ENCODE data around the gene ADCK2.
"Not testable (repeated sequence)": the region's sequence is repeated elsewhere in the genome, so short reads cannot be mapped to it uniquely, and the experiment has no call there.

Gene ADCK2

DNA sequence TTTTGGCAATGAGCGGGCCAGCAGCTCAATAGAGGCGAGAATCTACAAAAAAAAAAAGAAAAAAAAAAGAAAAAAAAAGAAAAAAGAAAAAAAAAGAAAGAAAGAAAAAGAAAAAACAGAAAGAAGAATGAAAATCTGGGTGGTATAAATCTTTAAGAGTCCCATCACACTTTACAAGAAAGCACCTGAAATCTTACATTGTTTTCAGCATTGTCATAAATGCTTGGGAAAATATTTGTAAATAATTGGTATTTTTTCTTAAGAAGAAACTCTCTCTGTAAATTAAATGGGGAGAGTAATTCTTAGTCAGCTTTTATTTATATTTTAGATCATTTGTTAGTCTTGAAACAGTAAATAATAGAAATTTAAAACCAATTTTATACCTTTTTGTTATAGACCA lies 62.0 kb downstream of the ADCK2 start:
- Histone ChIP-seq H3K9me3 (ENCODE audit: severe bottlenecking) (no peaks in the 10 kb centered on the region), H3K27me3 (ENCODE audit: insufficient read depth, poor library complexity, severe bottlenecking) (no peaks in the 10 kb centered on the region), H3K36me3 (ENCODE audit: low read depth) (peaks cover 21% of the 10 kb centered on the region; the same call in 1 of the 2 replicates), H3K4me1 (ENCODE audit: insufficient read depth, poor library complexity, severe bottlenecking) (no peaks in the 10 kb centered on the region), H3K4me3 (ENCODE audit: severe bottlenecking) (no peak overlapping the region), H3K27ac (ENCODE audit: poor library complexity, severe bottlenecking) (no peak overlapping the region)
- TF ChIP-seq, protein P1, sequence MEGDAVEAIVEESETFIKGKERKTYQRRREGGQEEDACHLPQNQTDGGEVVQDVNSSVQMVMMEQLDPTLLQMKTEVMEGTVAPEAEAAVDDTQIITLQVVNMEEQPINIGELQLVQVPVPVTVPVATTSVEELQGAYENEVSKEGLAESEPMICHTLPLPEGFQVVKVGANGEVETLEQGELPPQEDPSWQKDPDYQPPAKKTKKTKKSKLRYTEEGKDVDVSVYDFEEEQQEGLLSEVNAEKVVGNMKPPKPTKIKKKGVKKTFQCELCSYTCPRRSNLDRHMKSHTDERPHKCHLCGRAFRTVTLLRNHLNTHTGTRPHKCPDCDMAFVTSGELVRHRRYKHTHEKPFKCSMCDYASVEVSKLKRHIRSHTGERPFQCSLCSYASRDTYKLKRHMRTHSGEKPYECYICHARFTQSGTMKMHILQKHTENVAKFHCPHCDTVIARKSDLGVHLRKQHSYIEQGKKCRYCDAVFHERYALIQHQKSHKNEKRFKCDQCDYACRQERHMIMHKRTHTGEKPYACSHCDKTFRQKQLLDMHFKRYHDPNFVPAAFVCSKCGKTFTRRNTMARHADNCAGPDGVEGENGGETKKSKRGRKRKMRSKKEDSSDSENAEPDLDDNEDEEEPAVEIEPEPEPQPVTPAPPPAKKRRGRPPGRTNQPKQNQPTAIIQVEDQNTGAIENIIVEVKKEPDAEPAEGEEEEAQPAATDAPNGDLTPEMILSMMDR (IDR thresholded peaks at IDR 0.05; ENCODE audit: poor library complexity, severe bottlenecking) = no peak
- DNase-seq (ENCODE audit: low spot score) (no peak), ATAC-seq (ENCODE audit: low read depth) (no peak)

DNA sequence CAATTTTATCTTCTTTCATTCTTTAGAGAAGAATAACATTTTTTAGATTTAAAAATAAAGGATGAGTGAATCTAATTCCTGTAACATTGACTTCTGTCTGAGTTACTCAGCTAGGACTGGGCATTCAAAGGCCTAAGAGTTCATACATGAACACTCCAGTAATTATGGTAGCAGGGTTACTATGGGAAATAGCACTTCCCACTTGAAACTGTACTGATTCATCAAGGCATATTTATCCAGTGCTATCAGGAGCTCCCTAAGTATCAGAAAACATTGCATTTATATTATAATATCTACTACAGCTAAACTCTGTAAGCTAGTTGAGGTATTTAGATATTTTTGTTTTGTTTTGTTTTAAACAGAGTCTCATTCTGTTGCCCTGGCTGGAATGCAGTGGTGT lies 65.5 kb downstream of the ADCK2 start:
- ATAC-seq (ENCODE audit: low read depth) (no peak), DNase-seq (ENCODE audit: low spot score) (no peak)
- H3K27ac ChIP-seq (ENCODE audit: poor library complexity, severe bottlenecking) = no peak overlapping the region
- H3K27me3 ChIP-seq (ENCODE audit: insufficient read depth, poor library complexity, severe bottlenecking) = no peaks in the 10 kb centered on the region
- no peaks in the 10 kb centered on the region for H3K9me3 ChIP-seq (ENCODE audit: severe bottlenecking)
- H3K4me3 ChIP-seq (ENCODE audit: severe bottlenecking) = no peak overlapping the region
- no peaks in the 10 kb centered on the region for H3K4me1 ChIP-seq (ENCODE audit: insufficient read depth, poor library complexity, severe bottlenecking)
- H3K36me3 ChIP-seq (ENCODE audit: low read depth) = peaks cover 22% of the 10 kb centered on the region; the same call in 1 of the 2 replicates
- TF ChIP-seq, protein P1 (IDR thresholded peaks at IDR 0.05; ENCODE audit: poor library complexity, severe bottlenecking) = no peak

DNA sequence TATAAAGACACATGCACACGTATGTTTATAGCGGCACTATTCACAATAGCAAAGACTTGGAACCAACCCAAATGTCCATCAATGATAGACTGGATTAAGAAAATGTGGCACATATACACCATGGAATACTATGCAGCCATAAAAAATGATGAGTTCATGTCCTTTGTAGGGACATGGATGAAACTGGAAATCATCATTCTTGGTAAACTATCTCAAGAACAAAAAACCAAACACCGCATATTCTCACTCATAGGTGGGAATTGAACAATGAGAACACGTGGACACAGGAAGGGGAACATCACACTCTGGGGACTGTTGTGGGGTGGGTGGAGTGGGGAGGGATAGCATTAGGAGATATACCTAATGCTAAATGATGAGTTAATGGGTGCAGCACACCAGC lies 70.5 kb downstream of the ADCK2 start:
- not testable (repeated sequence) for H3K9me3 ChIP-seq (ENCODE audit: severe bottlenecking); DNase-seq (ENCODE audit: low spot score); H3K36me3 ChIP-seq (ENCODE audit: low read depth); H3K4me3 ChIP-seq (ENCODE audit: severe bottlenecking); ATAC-seq (ENCODE audit: low read depth); H3K4me1 ChIP-seq (ENCODE audit: insufficient read depth, poor library complexity, severe bottlenecking); H3K27me3 ChIP-seq (ENCODE audit: insufficient read depth, poor library complexity, severe bottlenecking); H3K27ac ChIP-seq (ENCODE audit: poor library complexity, severe bottlenecking)

DNA sequence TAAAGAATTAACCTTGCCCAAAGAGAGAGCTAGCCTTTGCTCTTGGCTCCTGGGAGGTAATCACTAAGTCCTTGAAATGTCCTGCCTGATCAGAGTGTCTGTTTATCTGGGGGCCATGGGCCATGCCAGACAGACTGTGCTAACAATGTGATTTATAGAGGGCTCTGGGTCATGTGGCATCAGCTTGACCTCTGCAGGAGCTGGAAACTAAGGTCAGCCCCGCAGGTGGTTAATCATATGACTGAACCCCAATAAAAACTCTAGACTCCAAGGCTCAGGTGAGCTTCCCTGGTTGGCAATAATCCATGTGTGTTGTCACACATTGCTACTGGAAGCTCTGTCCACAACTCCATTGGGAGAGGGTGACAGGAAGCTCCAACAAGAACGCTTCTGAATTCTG lies 71.3 kb downstream of the ADCK2 start:
- no peak overlapping the region for H3K4me3 ChIP-seq (ENCODE audit: severe bottlenecking)
- H3K9me3 ChIP-seq (ENCODE audit: severe bottlenecking) = no peaks in the 10 kb centered on the region
- peaks cover 8% of the 10 kb centered on the region; the same call in 1 of the 2 replicates for H3K36me3 ChIP-seq (ENCODE audit: low read depth)
- no peaks in the 10 kb centered on the region for H3K4me1 ChIP-seq (ENCODE audit: insufficient read depth, poor library complexity, severe bottlenecking)
- no peak for ATAC-seq (ENCODE audit: low read depth)
- H3K27ac ChIP-seq (ENCODE audit: poor library complexity, severe bottlenecking) = no peak overlapping the region
- no peaks in the 10 kb centered on the region for H3K27me3 ChIP-seq (ENCODE audit: insufficient read depth, poor library complexity, severe bottlenecking)
- DNase-seq (ENCODE audit: low spot score) = no peak
- TF ChIP-seq, protein P1 (IDR thresholded peaks at IDR 0.05; ENCODE audit: poor library complexity, severe bottlenecking) = no peak
